Panc1 (cell line): Measurements from ENCODE around the gene TRIO. TPM values are rescaled to one million over a fixed set of nuclear protein-coding genes. Genes with fewer than 3 reads are reported as not detected.

ENCODE experiments used
- ATAC-seq: fragments of 200-7000 bp; cut with Tn5 transposase; 2 replicates; pipeline ENCODE4 v1.9.1; 2020; ENCODE audit warnings: mild to moderate bottlenecking, moderate library complexity
- BruUV-seq: library from RNA; stranded (reverse); fragments of 400-500 nt; replicated peaks from 2 replicates; lab custom pipeline; 2021; lab: Mats Ljungman, UMichigan
- CTCF ChIA-PET: fragments of 300-600 bp; sonication (Branson Sonifier 250); formaldehyde crosslinking; loops from one replicate; lab custom pipeline; 2022; ENCODE audit warnings: antibody characterized with exemption; lab: Charles Lee
- POLR2A ChIA-PET: fragments of 300-600 bp; sonication (Branson Sonifier 250); formaldehyde crosslinking; loops from one replicate; lab custom pipeline; 2022; ENCODE audit warnings: antibody characterized with exemption; lab: Charles Lee
- DNase-seq: peaks from one replicate; pipeline ENCODE4 v3.0.0-alpha.2; 2010; ENCODE audit warnings: low read depth, low spot score
- H3K27ac ChIP-seq: 2 replicates; pipeline ENCODE4 v1.5.1; 2011; ENCODE audit warnings: mild to moderate bottlenecking, low read length, inconsistent platforms
- H3K27me3 ChIP-seq: fragments of 200-500 bp; sonication (Bioruptor generic); 2 replicates; pipeline ENCODE4 v1.6.0; 2014; ENCODE audit warnings: low read length, inconsistent platforms; ENCODE audit not compliant: control insufficient read depth, insufficient read depth
- H3K36me3 ChIP-seq: fragments of 200-500 bp; sonication (Bioruptor generic); 2 replicates; pipeline ENCODE4 v1.5.1; 2014; ENCODE audit warnings: inconsistent platforms, mild to moderate bottlenecking, low read length, moderate library complexity; ENCODE audit not compliant: control insufficient read depth, insufficient read depth
- H3K4me1 ChIP-seq: 2 replicates; pipeline ENCODE4 v1.5.1; 2011; ENCODE audit warnings: inconsistent platforms, mild to moderate bottlenecking, low read length, moderate library complexity; ENCODE audit not compliant: control insufficient read depth, insufficient read depth
- H3K4me3 ChIP-seq, 2 experiments: 2 replicates each; pipeline ENCODE4 v1.5.1; 2011 to 2012; ENCODE audit warnings: low read depth in 2 of 2, low read length in 2 of 2, mild to moderate bottlenecking in 2 of 2, inconsistent platforms in 1 of 2, moderate library complexity in 1 of 2
- H3K9me3 ChIP-seq: fragments of 200-500 bp; sonication (Bioruptor generic); 2 replicates; pipeline ENCODE4 v1.5.1; 2014; ENCODE audit warnings: low read depth, mild to moderate bottlenecking, inconsistent platforms, low read length, moderate library complexity; ENCODE audit not compliant: control insufficient read depth, insufficient read depth
- POLR2AphosphoS5 ChIP-seq: IDR thresholded peaks from 2 replicates; pipeline ENCODE4 v1.6.1; 2012; ENCODE audit warnings: mild to moderate bottlenecking, low read depth, low read length, moderate library complexity
- SIN3A ChIP-seq: IDR thresholded peaks from 2 replicates; pipeline ENCODE4 v1.6.1; 2012; ENCODE audit warnings: low read depth, mild to moderate bottlenecking, low read length, moderate library complexity, borderline replicate concordance; ENCODE audit not compliant: insufficient read depth
- TCF7L2 ChIP-seq: IDR thresholded peaks from 2 replicates; pipeline ENCODE4 v1.6.1; 2011; ENCODE audit warnings: mild to moderate bottlenecking, low read depth, low read length, inconsistent platforms
- in situ Hi-C: cut with HindIII; loops from 2 replicates; pipeline ENCODE4 v1.10.0; 2016; ENCODE audit warnings: low sequenced_read_pairs, low pct_unique_long_range_greater_than_20kb
- intact Hi-C: fragments of 100-400 bp; cut with micrococcal nuclease; formaldehyde crosslinking; loops from one replicate; pipeline ENCODE4 v1.10.0; 2022; ENCODE audit not compliant: unreplicated experiment
- total RNA-seq: library from RNA; stranded (reverse); gene quantifications from one replicate; pipeline ENCODE4 v1.2.1, GENCODE V29; 2021; ENCODE audit not compliant: unreplicated experiment
- TF ChIP-seq, protein P1 (sequence below), 2 experiments: IDR thresholded peaks; 2 replicates each; pipeline ENCODE4 v1.6.1; 2011 to 2012; ENCODE audit warnings: low read depth in 2 of 2, control low read depth in 1 of 2, low read length in 1 of 2, mild to moderate bottlenecking in 1 of 2, moderate library complexity in 1 of 2; ENCODE audit not compliant: insufficient read depth in 1 of 2
- TF ChIP-seq, protein P2 (sequence below): fragments of 450-650 bp; IDR thresholded peaks from 2 replicates; pipeline ENCODE4 v1.5.1; 2017; ENCODE audit warnings: mild to moderate bottlenecking

The TRIO gene
- total RNA-seq, 1 experiment from 2014 or later, result 349 TPM

DNA sequence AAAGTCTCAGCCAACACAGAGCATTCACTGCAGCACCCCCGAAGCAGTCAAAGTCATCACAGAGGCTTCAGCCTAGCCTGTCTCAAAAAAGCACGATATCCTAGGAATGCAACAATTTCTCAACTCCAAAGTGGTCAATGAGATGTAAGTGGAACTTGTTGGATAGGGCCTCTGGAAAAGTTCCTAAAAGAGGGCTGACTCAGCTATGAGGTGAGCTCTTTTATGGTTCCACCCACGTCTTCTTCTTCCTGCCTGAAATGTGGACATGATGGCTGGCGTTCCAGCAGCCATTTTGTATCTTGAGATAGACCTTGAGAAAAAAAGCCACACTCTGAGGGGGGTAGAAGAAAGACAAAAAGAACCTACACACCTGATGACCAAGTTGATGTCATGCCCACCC, 32.5 kb upstream of the TRIO start:
- ATAC-seq, result no peak
- intact Hi-C loops (no loop called here), in situ Hi-C loops (loop anchor here (25.0 kb wide), 1 partner anchor 123 kb away; no protein-coding TSS in a partner anchor)
- Histone ChIP-seq H3K9me3 (peaks cover 2% of the 10 kb centered on the region; the same call in 1 of the 2 replicates), H3K4me3 (no peak overlapping the region), H3K4me1 (peaks cover 42% of the 10 kb centered on the region), H3K36me3 (no peaks in the 10 kb centered on the region), H3K27me3 (no peaks in the 10 kb centered on the region), H3K27ac (peak overlapping the region; percentile 100)
- DNase-seq, result no peak
- ChIA-PET POLR2A (no interaction called here), CTCF (no interaction called here)
- BruUV-seq, result no TSS peak
- TF ChIP-seq TCF7L2, result no peak
- TF ChIP-seq, protein P1, sequence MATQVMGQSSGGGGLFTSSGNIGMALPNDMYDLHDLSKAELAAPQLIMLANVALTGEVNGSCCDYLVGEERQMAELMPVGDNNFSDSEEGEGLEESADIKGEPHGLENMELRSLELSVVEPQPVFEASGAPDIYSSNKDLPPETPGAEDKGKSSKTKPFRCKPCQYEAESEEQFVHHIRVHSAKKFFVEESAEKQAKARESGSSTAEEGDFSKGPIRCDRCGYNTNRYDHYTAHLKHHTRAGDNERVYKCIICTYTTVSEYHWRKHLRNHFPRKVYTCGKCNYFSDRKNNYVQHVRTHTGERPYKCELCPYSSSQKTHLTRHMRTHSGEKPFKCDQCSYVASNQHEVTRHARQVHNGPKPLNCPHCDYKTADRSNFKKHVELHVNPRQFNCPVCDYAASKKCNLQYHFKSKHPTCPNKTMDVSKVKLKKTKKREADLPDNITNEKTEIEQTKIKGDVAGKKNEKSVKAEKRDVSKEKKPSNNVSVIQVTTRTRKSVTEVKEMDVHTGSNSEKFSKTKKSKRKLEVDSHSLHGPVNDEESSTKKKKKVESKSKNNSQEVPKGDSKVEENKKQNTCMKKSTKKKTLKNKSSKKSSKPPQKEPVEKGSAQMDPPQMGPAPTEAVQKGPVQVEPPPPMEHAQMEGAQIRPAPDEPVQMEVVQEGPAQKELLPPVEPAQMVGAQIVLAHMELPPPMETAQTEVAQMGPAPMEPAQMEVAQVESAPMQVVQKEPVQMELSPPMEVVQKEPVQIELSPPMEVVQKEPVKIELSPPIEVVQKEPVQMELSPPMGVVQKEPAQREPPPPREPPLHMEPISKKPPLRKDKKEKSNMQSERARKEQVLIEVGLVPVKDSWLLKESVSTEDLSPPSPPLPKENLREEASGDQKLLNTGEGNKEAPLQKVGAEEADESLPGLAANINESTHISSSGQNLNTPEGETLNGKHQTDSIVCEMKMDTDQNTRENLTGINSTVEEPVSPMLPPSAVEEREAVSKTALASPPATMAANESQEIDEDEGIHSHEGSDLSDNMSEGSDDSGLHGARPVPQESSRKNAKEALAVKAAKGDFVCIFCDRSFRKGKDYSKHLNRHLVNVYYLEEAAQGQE (IDR thresholded peaks at IDR 0.05; ENCODE audit: insufficient read depth in 1 of 2, low read depth in 2 of 2, low read length in 1 of 2), result no peak
- TF ChIP-seq, protein P2, sequence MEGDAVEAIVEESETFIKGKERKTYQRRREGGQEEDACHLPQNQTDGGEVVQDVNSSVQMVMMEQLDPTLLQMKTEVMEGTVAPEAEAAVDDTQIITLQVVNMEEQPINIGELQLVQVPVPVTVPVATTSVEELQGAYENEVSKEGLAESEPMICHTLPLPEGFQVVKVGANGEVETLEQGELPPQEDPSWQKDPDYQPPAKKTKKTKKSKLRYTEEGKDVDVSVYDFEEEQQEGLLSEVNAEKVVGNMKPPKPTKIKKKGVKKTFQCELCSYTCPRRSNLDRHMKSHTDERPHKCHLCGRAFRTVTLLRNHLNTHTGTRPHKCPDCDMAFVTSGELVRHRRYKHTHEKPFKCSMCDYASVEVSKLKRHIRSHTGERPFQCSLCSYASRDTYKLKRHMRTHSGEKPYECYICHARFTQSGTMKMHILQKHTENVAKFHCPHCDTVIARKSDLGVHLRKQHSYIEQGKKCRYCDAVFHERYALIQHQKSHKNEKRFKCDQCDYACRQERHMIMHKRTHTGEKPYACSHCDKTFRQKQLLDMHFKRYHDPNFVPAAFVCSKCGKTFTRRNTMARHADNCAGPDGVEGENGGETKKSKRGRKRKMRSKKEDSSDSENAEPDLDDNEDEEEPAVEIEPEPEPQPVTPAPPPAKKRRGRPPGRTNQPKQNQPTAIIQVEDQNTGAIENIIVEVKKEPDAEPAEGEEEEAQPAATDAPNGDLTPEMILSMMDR, result no peak
- TF ChIP-seq SIN3A, result no peak
- no peak for TF ChIP-seq POLR2AphosphoS5

DNA sequence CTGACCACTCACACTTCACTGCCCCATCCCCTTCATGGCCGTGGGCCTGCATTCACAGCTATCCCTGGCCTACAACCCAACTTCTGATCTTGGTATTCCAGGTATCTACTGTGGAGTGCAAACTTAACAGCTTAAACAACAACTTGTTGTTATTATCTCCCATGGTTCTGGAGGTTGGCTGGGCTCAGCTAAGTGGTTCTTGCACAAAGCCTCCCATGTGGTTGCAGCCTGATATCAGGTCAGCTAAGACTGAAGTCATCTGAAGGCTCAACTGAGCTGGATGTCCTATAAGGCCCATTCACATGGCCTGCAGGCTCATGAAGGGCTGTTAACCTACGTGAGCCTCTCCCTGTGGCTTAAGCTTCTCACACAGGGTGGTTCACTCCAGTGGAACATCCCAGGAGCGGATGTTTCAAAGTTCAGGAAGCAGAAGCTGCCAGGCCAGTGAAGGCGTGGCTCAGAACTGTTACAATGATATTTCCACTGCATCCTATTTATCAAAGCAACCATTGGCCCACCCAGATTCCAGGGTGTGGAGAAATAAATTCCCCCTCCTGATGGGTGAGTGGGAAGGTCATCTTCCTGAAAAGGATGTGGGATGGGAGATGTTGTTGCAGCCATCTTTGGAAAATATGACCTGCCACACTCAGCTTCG, 30.0 kb upstream of the TRIO start:
- Histone ChIP-seq H3K4me3 (no peak overlapping the region), H3K27me3 (no peaks in the 10 kb centered on the region), H3K9me3 (peaks cover 2% of the 10 kb centered on the region; the same call in 1 of the 2 replicates), H3K36me3 (no peaks in the 10 kb centered on the region), H3K27ac (peak overlapping the region; percentile 100), H3K4me1 (peaks cover 19% of the 10 kb centered on the region)
- TF ChIP-seq SIN3A, result no peak
- TF ChIP-seq, protein P1 (IDR thresholded peaks at IDR 0.05; ENCODE audit: insufficient read depth in 1 of 2, low read depth in 2 of 2, low read length in 1 of 2), result no peak
- no peak for TF ChIP-seq TCF7L2
- DNase-seq, result no peak
- ChIA-PET POLR2A (interaction anchor here (0.5 to 0.6 kb wide), 2 partner anchors 16 to 26 kb away, joined by 3 read pairs; no protein-coding TSS in a partner anchor), CTCF (interaction anchor here (0.7 kb wide), 1 partner anchor 73 kb away, joined by 3 read pairs; no protein-coding TSS in a partner anchor)
- intact Hi-C loops, result no loop called here
- in situ Hi-C loops, result loop anchor here (25.0 kb wide), 1 partner anchor 126 kb away; no protein-coding TSS in a partner anchor
- BruUV-seq, result no TSS peak
- ATAC-seq, result no peak
